Measurements from ENCODE around the gene SPATS2. TPM values are rescaled to one million over a fixed set of nuclear protein-coding genes. Genes with fewer than 3 reads are reported as not detected.
A peak's percentile ranks its signal among the peaks of the same experiment; 100 is the strongest.

The SPATS2 gene
- total and polyA plus RNA-seq, 11 donors = 3.0 to 9.1 (median 5.7) TPM

GRCh38 chr12:49323524-49324097 lies 43.7 kb upstream of the SPATS2 start:
- Histone ChIP-seq H3K9me3 (no peaks in the 10 kb centered on the region), H3K4me1 (peaks cover 0 to 16% (median 9%) of the 10 kb centered on the region in 12 donors), H3K27ac (no peak overlapping the region), H3K4me3 (peak overlapping the region in 11 of 12 donors; percentile 28 to 77 (median 68)), H3K36me3 (no peaks in the 10 kb centered on the region), H3K27me3 (no peaks in the 10 kb centered on the region)
- no peak for DNase-seq
- WGBS, 4 donors = 9 to 12% (median 11%) methylated on average over 15 to 19 of the region's 19 CpGs
- no peak for ATAC-seq
- TF ChIP-seq POLR2A (IDR thresholded peaks at IDR 0.05) (no peak), CTCF (IDR thresholded peaks at IDR 0.05) (no peak)
- intact Hi-C loops (cut with DNase I) = no loop called here

GRCh38 chr12:49325606-49326005 lies 41.7 kb upstream of the SPATS2 start:
- H3K27ac ChIP-seq = no peak overlapping the region
- no peak overlapping the region for H3K4me3 ChIP-seq
- no peaks in the 10 kb centered on the region for H3K9me3 ChIP-seq
- H3K36me3 ChIP-seq = no peaks in the 10 kb centered on the region
- peaks cover 0 to 16% (median 9%) of the 10 kb centered on the region in 12 donors for H3K4me1 ChIP-seq
- DNase-seq (no peak), ATAC-seq (no peak)
- intact Hi-C loops (cut with DNase I) = no loop called here
- no peaks in the 10 kb centered on the region for H3K27me3 ChIP-seq
- TF ChIP-seq CTCF (IDR thresholded peaks at IDR 0.05) = no peak
- no peak for TF ChIP-seq POLR2A (IDR thresholded peaks at IDR 0.05)
- WGBS, 4 donors = 89 to 92% (median 91%) methylated on average over 5 to 6 of the region's 6 CpGs

- DNase-seq = no peak
- H3K4me3 ChIP-seq = no peak overlapping the region
- intact Hi-C loops (cut with DNase I) = no loop called here
- H3K4me1 ChIP-seq = peaks cover 0 to 18% (median 8%) of the 10 kb centered on the region in 12 donors
- no peaks in the 10 kb centered on the region for H3K9me3 ChIP-seq
- ATAC-seq = no peak
- H3K27me3 ChIP-seq = peaks cover 0 to 4% (median 0%) of the 10 kb centered on the region in 9 donors
- H3K27ac ChIP-seq = no peak overlapping the region
- TF ChIP-seq POLR2A (IDR thresholded peaks at IDR 0.05) (no peak), CTCF (IDR thresholded peaks at IDR 0.05) (no peak)
- no peaks in the 10 kb centered on the region for H3K36me3 ChIP-seq
Observed at GRCh38 chr12:49327368-49327767, 39.9 kb upstream of the SPATS2 start.

- peaks cover 0 to 18% (median 7%) of the 10 kb centered on the region in 12 donors for H3K4me1 ChIP-seq
- ATAC-seq (no peak), DNase-seq (no peak)
- H3K27ac ChIP-seq = no peak overlapping the region
- 92 to 98% (median 94%) methylated on average over 2 of the region's 2 CpGs for WGBS, 4 donors
- intact Hi-C loops (cut with DNase I) = no loop called here
- no peaks in the 10 kb centered on the region for H3K9me3 ChIP-seq
- no peak for TF ChIP-seq CTCF (IDR thresholded peaks at IDR 0.05)
- no peak for TF ChIP-seq POLR2A (IDR thresholded peaks at IDR 0.05)
- peaks cover 0 to 9% (median 4%) of the 10 kb centered on the region in 9 donors for H3K27me3 ChIP-seq
- no peak overlapping the region for H3K4me3 ChIP-seq
- H3K36me3 ChIP-seq = no peaks in the 10 kb centered on the region
Observed at GRCh38 chr12:49327887-49328286, 39.4 kb upstream of the SPATS2 start.

Measured in heart left ventricle (tissue), 16 donors.